Neural progenitor cell (in vitro differentiated cells): ENCODE data around the gene TLR9.

ENCODE experiments used
- EZH2 ChIP-seq: fragments of 200-600 bp; sonication (generic); IDR thresholded peaks from 2 replicates; pipeline ENCODE4 v1.6.1; 2017; ENCODE audit warnings: antibody characterized with exemption, mild to moderate bottlenecking, moderate library complexity
- TF ChIP-seq, protein P1 (sequence below): fragments of 200-600 bp; sonication (generic); IDR thresholded peaks from 2 replicates; pipeline ENCODE4 v1.5.1; 2017; ENCODE audit warnings: antibody characterized with exemption, mild to moderate bottlenecking

DNA sequence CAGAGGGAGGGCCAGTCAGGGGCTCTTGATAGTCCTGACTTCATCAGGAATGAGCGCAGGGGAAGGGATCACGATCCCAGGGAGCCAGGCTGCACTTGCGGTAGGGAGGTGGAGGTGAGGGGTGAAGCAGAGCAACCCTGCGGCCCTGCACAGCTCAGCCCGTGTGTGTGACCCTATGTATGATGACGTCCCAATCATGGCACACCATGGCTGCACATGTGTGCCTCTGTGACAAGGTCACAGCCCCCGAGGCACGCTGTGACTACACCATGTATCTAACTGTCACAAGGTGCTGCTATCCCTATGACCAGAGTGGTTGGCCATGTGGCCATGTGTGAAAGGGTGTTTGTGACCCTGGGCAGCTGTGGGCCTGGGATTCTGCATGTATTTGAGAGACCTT, 40.8 kb downstream of the TLR9 start:
- TF ChIP-seq, protein P1, sequence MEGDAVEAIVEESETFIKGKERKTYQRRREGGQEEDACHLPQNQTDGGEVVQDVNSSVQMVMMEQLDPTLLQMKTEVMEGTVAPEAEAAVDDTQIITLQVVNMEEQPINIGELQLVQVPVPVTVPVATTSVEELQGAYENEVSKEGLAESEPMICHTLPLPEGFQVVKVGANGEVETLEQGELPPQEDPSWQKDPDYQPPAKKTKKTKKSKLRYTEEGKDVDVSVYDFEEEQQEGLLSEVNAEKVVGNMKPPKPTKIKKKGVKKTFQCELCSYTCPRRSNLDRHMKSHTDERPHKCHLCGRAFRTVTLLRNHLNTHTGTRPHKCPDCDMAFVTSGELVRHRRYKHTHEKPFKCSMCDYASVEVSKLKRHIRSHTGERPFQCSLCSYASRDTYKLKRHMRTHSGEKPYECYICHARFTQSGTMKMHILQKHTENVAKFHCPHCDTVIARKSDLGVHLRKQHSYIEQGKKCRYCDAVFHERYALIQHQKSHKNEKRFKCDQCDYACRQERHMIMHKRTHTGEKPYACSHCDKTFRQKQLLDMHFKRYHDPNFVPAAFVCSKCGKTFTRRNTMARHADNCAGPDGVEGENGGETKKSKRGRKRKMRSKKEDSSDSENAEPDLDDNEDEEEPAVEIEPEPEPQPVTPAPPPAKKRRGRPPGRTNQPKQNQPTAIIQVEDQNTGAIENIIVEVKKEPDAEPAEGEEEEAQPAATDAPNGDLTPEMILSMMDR, result no peak
- no peak for TF ChIP-seq EZH2
